Measurements from ENCODE around the gene PBX3.

Gene PBX3

DNA sequence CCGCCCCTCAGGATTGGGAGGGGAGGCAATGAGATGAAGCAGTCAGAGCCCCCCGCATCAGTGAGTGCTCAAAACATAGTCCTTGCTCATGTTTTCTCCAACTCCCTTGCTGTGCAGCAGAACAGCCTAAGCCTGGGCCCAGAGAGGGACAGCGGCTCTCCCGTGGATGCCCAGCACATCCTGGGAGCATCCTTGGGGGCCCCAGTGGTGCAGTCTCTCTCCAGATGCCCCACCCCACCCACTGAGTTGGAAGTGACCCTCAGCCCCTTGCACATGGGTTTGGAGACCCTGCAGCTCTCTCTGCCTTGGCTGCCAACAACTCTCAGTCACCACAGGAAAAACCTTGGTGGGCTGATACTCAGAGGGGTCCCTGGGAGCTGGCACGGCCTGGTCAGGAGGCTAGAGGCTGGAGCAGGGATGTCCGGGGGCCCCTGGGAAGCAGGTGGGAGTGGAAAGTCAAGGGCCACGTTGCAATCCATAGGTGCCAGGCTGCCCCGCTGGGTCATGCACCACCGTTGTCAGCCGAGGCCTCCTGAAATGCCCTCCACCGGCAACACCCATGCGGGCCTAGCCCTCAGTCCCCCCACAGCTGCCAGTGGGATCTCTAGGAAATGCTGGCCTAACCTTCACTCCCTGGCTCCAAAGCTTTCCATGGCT, 242.5 kb downstream of the PBX3 start:
- no peaks in the 10 kb centered on the region for H3K36me3 ChIP-seq (ENCODE audit: control insufficient read depth, insufficient read depth, low read length)
- TF ChIP-seq, protein P1, sequence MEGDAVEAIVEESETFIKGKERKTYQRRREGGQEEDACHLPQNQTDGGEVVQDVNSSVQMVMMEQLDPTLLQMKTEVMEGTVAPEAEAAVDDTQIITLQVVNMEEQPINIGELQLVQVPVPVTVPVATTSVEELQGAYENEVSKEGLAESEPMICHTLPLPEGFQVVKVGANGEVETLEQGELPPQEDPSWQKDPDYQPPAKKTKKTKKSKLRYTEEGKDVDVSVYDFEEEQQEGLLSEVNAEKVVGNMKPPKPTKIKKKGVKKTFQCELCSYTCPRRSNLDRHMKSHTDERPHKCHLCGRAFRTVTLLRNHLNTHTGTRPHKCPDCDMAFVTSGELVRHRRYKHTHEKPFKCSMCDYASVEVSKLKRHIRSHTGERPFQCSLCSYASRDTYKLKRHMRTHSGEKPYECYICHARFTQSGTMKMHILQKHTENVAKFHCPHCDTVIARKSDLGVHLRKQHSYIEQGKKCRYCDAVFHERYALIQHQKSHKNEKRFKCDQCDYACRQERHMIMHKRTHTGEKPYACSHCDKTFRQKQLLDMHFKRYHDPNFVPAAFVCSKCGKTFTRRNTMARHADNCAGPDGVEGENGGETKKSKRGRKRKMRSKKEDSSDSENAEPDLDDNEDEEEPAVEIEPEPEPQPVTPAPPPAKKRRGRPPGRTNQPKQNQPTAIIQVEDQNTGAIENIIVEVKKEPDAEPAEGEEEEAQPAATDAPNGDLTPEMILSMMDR (IDR thresholded peaks at IDR 0.05): no peak
- H3K4me1 ChIP-seq: no peaks in the 10 kb centered on the region
- no peak overlapping the region for H2AFZ ChIP-seq
- H3K27me3 ChIP-seq (ENCODE audit: control insufficient read depth, insufficient read depth, low read length): no peaks in the 10 kb centered on the region
- H3K4me2 ChIP-seq (ENCODE audit: low read length): no peak overlapping the region
- no peak overlapping the region for H3K27ac ChIP-seq
- H3K4me3 ChIP-seq (ENCODE audit: low read depth, low read length): no peak overlapping the region
- H3K9ac ChIP-seq: no peak overlapping the region
- no peaks in the 10 kb centered on the region for H3K9me3 ChIP-seq (ENCODE audit: control insufficient read depth, low read length)
- no peaks in the 10 kb centered on the region for H3K79me2 ChIP-seq

DNA sequence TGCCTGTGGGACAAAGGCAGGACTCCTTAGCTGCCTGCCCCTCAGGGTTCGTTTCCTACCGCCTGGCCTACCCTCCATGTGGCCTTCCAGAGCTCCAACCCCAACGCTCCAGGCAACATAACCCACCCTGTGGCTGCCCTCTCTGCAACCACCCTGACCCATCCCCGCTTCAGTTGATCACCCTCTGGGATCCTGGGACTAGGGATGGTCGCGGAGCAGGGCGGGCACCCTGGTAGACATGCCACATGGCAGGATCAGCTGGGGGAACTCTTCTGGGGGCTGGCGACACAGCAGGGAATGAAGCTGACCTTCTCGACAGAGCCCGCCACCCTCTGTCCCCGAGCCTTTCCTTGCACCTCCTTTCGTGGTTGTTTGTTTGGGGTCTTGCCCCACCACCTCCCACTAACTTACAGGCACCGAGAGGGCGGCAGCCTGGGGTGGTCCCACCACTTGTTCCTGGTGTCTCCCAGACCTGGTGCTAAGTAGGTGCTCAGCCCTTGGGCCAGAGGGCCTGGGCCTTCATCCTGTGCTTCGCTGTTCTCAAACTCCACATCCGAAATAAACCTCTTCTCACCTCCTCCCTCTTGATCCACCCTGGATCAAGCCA, 243.1 kb downstream of the PBX3 start:
- H2AFZ ChIP-seq: no peak overlapping the region
- no peaks in the 10 kb centered on the region for H3K4me1 ChIP-seq
- no peak overlapping the region for H3K4me2 ChIP-seq (ENCODE audit: low read length)
- TF ChIP-seq, protein P1 (IDR thresholded peaks at IDR 0.05): no peak
- no peak overlapping the region for H3K9ac ChIP-seq
- no peak overlapping the region for H3K4me3 ChIP-seq (ENCODE audit: low read depth, low read length)
- no peaks in the 10 kb centered on the region for H3K79me2 ChIP-seq
- no peaks in the 10 kb centered on the region for H3K27me3 ChIP-seq (ENCODE audit: control insufficient read depth, insufficient read depth, low read length)
- H3K27ac ChIP-seq: no peak overlapping the region
- no peaks in the 10 kb centered on the region for H3K9me3 ChIP-seq (ENCODE audit: control insufficient read depth, low read length)
- H3K36me3 ChIP-seq (ENCODE audit: control insufficient read depth, insufficient read depth, low read length): no peaks in the 10 kb centered on the region

DNA sequence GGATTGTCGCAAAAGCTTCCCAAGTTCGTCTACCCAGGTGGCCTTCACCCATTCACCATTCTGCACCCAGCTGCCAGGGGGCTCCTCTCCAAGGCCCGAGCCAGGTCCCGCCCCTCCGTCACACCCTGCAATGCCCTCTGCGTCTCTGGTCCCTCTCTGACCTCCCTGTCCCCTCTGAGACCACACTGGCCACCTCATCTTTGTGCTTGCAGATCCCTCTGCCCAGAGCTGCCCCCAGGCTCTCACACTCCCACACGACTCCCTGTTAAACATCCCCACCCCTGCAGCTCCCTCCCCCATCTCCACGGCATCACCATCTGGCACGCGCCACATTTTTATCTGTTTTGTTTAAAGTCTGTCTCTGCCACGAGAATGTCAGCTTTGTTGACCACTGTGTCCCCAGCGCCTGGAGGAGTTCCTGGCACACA, 243.6 kb downstream of the PBX3 start:
- Histone ChIP-seq H3K9me3 (ENCODE audit: control insufficient read depth, low read length) (no peaks in the 10 kb centered on the region), H3K79me2 (no peaks in the 10 kb centered on the region), H3K36me3 (ENCODE audit: control insufficient read depth, insufficient read depth, low read length) (no peaks in the 10 kb centered on the region), H2AFZ (no peak overlapping the region), H3K4me1 (no peaks in the 10 kb centered on the region), H3K9ac (no peak overlapping the region), H3K27ac (no peak overlapping the region), H3K4me3 (ENCODE audit: low read depth, low read length) (no peak overlapping the region), H3K4me2 (ENCODE audit: low read length) (no peak overlapping the region), H3K27me3 (ENCODE audit: control insufficient read depth, insufficient read depth, low read length) (no peaks in the 10 kb centered on the region)
- TF ChIP-seq, protein P1 (IDR thresholded peaks at IDR 0.05): no peak

DNA sequence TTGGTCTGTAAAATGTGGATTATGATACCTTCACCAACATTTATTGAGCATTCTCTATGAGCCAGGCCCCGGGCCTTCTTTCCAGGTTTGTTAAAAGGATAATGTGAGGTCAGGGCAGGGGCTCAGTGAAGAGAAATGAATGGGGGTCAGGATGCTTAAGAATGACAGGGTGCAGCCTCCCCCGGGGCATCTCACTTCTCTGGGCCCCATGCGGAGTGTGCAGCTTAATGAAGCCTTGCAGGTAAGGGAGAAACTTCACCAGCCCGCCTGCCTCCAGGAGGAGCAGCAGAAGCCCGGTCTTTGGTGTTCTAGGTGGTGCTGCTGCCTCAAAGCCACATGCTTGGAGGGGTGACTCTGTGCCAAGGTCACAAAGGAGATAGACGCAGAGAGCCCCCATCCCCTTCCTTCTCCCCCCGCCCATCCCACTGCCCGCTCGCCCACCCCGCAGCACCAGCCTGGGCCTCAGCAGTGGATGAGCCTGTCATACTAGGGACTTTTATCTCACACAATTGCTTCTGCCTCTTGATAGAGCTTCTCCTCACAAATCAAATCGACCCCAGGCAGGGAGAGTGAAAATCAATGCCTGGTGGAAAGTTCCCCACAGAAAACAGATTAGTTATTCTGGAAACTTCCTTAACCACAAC, 244.8 kb downstream of the PBX3 start:
- no peaks in the 10 kb centered on the region for H3K9me3 ChIP-seq (ENCODE audit: control insufficient read depth, low read length)
- no peak overlapping the region for H3K27ac ChIP-seq
- no peaks in the 10 kb centered on the region for H3K79me2 ChIP-seq
- TF ChIP-seq, protein P1 (IDR thresholded peaks at IDR 0.05): no peak
- no peaks in the 10 kb centered on the region for H3K36me3 ChIP-seq (ENCODE audit: control insufficient read depth, insufficient read depth, low read length)
- no peak overlapping the region for H3K9ac ChIP-seq
- no peak overlapping the region for H3K4me2 ChIP-seq (ENCODE audit: low read length)
- H3K4me3 ChIP-seq (ENCODE audit: low read depth, low read length): no peak overlapping the region
- H3K27me3 ChIP-seq (ENCODE audit: control insufficient read depth, insufficient read depth, low read length): no peaks in the 10 kb centered on the region
- no peak overlapping the region for H2AFZ ChIP-seq
- no peaks in the 10 kb centered on the region for H3K4me1 ChIP-seq

Data from parathyroid adenoma (tissue), 2 donors.